Adrenal gland (tissue), 12 donors: Measurements from ENCODE around the gene COL4A5. TPM values are rescaled to one million over a fixed set of nuclear protein-coding genes. Genes with fewer than 3 reads are reported as not detected.

Experiments
- DNase-seq, 7 donors: peaks; one replicate each; pipeline ENCODE4 v3.0.0-alpha.2; 2019 to 2020
- H3K27ac ChIP-seq, 5 donors: fragments of 200-600 bp; sonication (generic) in 4 of 5; 1 replicate in 3 of 5; 2 replicates in 2 of 5; pipeline versions ENCODE4 v1.5.1 to v1.8.0; 2016 to 2020; ENCODE audit warnings: mild to moderate bottlenecking in 1 of 5
- H3K27me3 ChIP-seq: fragments of 200-600 bp; 2 replicates; pipeline ENCODE4 v1.8.0; 2021
- H3K36me3 ChIP-seq, 2 donors: fragments of 200-600 bp; replicated peaks in 1 of 2; 1 replicate in 1 of 2; 2 replicates in 1 of 2; pipeline versions ENCODE4 v1.5.1 to v1.8.0; 2018 to 2022
- H3K4me1 ChIP-seq, 2 donors: fragments of 200-600 bp; replicated peaks in 1 of 2; 1 replicate in 1 of 2; 2 replicates in 1 of 2; pipeline versions ENCODE4 v1.5.1 to v1.8.0; 2018 to 2021
- H3K4me3 ChIP-seq, 4 donors: fragments of 200-600 bp; sonication (generic) in 3 of 4; one replicate each; pipeline ENCODE4 v1.5.1; 2016 to 2018
- H3K9me3 ChIP-seq, 3 donors: fragments of 200-600 bp; sonication (generic) in 1 of 3; replicated peaks in 1 of 3; 1 replicate in 2 of 3; 2 replicates in 1 of 3; pipeline versions ENCODE4 v1.5.1 to v1.8.0; 2016 to 2021
- POLR2A ChIP-seq, 2 donors: fragments of 450-650 bp; IDR thresholded peaks; one replicate each; pipeline ENCODE4 v1.6.1; 2017; ENCODE audit warnings: antibody characterized with exemption in 2 of 2, mild to moderate bottlenecking in 2 of 2, moderate library complexity in 1 of 2
- WGBS, 4 donors: extraction: QIAGEN DNeasy Blood & Tissue Kit in 2 of 4; methylation state at CpG; one replicate each; pipeline versions ENCODE4 v1.1.5 to v1.1.7; 2013 to 2017; 5-methylcytosine and 5-hydroxymethylcytosine counted together
- intact Hi-C, 2 donors: fragments of 100-400 bp; cut with DNase I; formaldehyde crosslinking; loops; one replicate each; pipeline versions ENCODE4 v1.14.1 to v1.15.0; 2022 to 2023
- polyA plus RNA-seq, 3 donors: library from polyadenylated mRNA; stranded (reverse); fragments of 200-250 nt in 2 of 3; fragments of 350-450 nt in 1 of 3; fragmentation: Illumina TruSeq in 1 of 3; extraction: RNeasy Lipid Tissue Mini Kit (QIAGEN cat#74804) in 1 of 3; gene quantifications; one replicate each; pipeline ENCODE4 v1.2.3, GENCODE V29; 2013 to 2014
- total RNA-seq, 9 donors: library from RNA; depleted of rRNA in 4 of 9; stranded (reverse); fragments of >200 nt in 4 of 9; fragments of 120-200 nt in 1 of 9; fragmentation: NEBNext Ultra II Directional in 1 of 9; extraction: Animal tissue kit (Norgen Biotek cat#: 25700) in 1 of 9; gene quantifications; one replicate each; pipeline versions ENCODE4 v1.1.0 to v1.2.4, GENCODE V29; 2013 to 2023
- TF ChIP-seq, protein P1 (sequence below), 6 experiments: fragments of 450-650 bp in 4 of 6; fragments of 200-600 bp in 2 of 6; sonication (generic) in 1 of 6; IDR thresholded peaks; 1 replicate in 5 of 6; 2 replicates in 1 of 6; pipeline versions ENCODE4 v1.5.1 to v1.8.0; 2016 to 2021; ENCODE audit warnings: antibody characterized with exemption in 6 of 6, mild to moderate bottlenecking in 2 of 6, moderate library complexity in 1 of 6
- donor health status: healthy with polysubstance abuse.
- donor health status: Bipolar disorder and iron deficiency.
- donor health status: DM: yes; HTN: yes; CAD: no.
- donor health status: DM: no; HTN: no; CAD: no.
- donor health status: DM: no; HTN: no; CAD: no.
- donor health status: DM: yes; HTN: yes; CAD: no.

Gene COL4A5
- total and polyA plus RNA-seq, 12 donors: 4.0 to 25.2 (median 12.6) TPM

DNA sequence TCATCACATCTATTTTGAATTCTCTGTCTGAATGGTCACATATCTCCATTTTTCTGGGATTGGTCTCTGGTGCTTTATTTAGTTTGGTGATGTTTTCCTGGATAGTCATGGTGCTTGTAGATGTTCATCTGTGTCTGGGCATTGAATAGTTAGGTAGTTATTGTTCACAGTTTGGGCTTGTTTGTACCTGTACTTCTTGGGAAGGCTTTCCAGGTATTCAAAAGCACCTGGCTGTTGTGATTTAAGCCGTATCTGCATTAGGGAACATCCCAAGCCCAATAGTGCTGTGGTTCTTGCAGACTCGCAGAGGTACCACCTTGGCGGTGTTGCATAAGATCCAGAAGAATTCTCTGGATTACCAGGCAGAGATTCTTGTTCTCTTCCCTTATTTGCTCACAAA, 44.6 kb downstream of the COL4A5 start:
- WGBS, 4 donors: 66 to 95% (median 80%) methylated on average over 3 of the region's 3 CpGs
- Histone ChIP-seq H3K27me3 (no peaks in the 10 kb centered on the region), H3K36me3 (no peaks in the 10 kb centered on the region), H3K27ac (no peak overlapping the region), H3K9me3 (no peaks in the 10 kb centered on the region), H3K4me1 (no peaks in the 10 kb centered on the region), H3K4me3 (no peak overlapping the region)
- TF ChIP-seq, protein P1, sequence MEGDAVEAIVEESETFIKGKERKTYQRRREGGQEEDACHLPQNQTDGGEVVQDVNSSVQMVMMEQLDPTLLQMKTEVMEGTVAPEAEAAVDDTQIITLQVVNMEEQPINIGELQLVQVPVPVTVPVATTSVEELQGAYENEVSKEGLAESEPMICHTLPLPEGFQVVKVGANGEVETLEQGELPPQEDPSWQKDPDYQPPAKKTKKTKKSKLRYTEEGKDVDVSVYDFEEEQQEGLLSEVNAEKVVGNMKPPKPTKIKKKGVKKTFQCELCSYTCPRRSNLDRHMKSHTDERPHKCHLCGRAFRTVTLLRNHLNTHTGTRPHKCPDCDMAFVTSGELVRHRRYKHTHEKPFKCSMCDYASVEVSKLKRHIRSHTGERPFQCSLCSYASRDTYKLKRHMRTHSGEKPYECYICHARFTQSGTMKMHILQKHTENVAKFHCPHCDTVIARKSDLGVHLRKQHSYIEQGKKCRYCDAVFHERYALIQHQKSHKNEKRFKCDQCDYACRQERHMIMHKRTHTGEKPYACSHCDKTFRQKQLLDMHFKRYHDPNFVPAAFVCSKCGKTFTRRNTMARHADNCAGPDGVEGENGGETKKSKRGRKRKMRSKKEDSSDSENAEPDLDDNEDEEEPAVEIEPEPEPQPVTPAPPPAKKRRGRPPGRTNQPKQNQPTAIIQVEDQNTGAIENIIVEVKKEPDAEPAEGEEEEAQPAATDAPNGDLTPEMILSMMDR (IDR thresholded peaks at IDR 0.05): no peak
- no peak for TF ChIP-seq POLR2A (IDR thresholded peaks at IDR 0.05)
- no peak for DNase-seq
- intact Hi-C loops: no loop called here

DNA sequence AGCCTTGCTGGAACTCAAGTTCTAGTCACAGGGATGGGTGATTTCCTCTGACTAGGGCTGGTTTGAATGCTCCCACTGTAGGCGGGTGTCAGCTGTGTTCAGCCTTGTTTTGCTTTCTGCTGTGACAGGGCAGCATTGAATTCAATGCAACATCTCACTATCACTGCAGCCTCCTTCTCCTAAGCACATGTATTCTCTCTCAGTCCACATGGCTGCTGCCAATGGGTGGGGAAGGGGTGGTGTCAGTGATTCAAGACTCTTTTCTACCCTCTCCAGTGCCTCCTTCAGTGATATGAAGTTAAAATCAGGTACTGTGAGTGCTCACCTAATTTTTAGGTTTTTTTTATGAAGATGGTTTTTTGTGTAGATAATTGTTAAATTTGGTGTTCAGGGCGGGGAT, 46.3 kb downstream of the COL4A5 start:
- Histone ChIP-seq H3K4me3 (no peak overlapping the region), H3K27me3 (no peaks in the 10 kb centered on the region), H3K36me3 (no peaks in the 10 kb centered on the region), H3K9me3 (no peaks in the 10 kb centered on the region), H3K4me1 (no peaks in the 10 kb centered on the region), H3K27ac (no peak overlapping the region)
- WGBS, 4 donors: 73 to 86% (median 81%) methylated on average over 2 of the region's 2 CpGs
- intact Hi-C loops: no loop called here
- TF ChIP-seq, protein P1 (IDR thresholded peaks at IDR 0.05): no peak
- TF ChIP-seq POLR2A (IDR thresholded peaks at IDR 0.05): no peak
- no peak for DNase-seq

DNA sequence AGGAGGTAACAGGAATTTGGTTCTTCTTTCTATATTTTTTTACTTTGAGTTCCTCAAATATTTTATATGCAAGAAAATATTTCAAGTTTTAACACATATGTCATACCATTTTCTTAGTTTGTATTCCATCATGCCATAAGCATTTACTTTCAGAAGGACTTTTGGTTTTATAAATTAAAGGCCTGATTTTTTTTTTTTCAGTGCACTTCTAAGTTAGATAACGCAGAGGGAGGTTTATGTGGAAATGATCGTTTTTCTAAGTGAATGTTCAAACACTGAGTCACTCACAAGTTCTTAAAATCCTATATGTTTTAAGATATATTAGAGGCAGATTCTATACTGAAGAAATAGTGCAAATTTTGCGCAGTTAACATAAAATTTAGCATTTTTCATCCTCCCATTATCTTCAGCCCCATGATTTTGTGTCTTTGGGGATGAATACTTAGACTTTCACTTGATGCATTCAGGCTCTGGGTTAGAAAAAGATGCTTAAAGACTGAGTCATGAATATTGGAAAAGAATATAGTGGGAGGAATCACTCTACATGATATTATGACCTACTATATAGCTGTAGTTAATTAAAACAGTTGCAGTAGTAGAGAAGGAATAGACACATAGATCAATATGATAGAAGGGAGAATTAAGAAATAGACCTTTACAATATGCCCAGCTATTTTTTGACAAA, 54.9 kb downstream of the COL4A5 start:
- no peaks in the 10 kb centered on the region for H3K4me1 ChIP-seq
- H3K9me3 ChIP-seq: no peaks in the 10 kb centered on the region
- DNase-seq: no peak
- WGBS, 4 donors: 62 to 88% (median 73%) methylated on average over 3 of the region's 3 CpGs
- no peak overlapping the region for H3K27ac ChIP-seq
- H3K36me3 ChIP-seq: no peaks in the 10 kb centered on the region
- H3K27me3 ChIP-seq: no peaks in the 10 kb centered on the region
- intact Hi-C loops: no loop called here
- no peak for TF ChIP-seq POLR2A (IDR thresholded peaks at IDR 0.05)
- TF ChIP-seq, protein P1 (IDR thresholded peaks at IDR 0.05): no peak
- no peak overlapping the region for H3K4me3 ChIP-seq

DNA sequence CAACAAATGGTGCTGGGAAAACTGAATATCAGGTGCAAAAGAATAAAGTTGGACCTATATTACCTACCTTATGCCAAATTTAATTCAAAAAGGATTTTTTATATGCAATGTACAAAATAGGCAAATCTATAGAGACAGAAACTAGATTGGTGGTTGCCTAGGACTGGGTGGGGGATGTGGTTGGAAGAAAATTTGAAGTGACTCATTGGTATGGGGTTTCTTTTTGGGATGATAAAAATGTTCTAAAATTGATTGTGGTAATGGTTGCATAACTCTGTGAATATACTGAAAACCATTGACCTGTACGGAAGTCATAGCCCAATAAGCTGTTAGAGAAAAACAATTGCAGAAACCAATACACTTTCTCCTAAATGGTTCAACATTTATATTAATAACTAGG, 72.1 kb downstream of the COL4A5 start:
- Histone ChIP-seq H3K27ac (no peak overlapping the region), H3K27me3 (peaks cover 9% of the 10 kb centered on the region), H3K9me3 (no peaks in the 10 kb centered on the region), H3K4me1 (no peaks in the 10 kb centered on the region), H3K4me3 (no peak overlapping the region), H3K36me3 (no peaks in the 10 kb centered on the region)
- TF ChIP-seq, protein P1 (IDR thresholded peaks at IDR 0.05): no peak
- no peak for TF ChIP-seq POLR2A (IDR thresholded peaks at IDR 0.05)
- 74 to 89% (median 80%) methylated on average over 1 of the region's 1 CpG for WGBS, 4 donors
- intact Hi-C loops: no loop called here
- DNase-seq: no peak
